ENCODE measurements around the gene RPL4. TPM values are rescaled to one million over a fixed set of nuclear protein-coding genes. Genes with fewer than 3 reads are reported as not detected.

Gene RPL4
- total RNA-seq, 1 experiment from 2014 or later = 3,988 TPM

GRCh38 chr15:66486887-66487286, 17.8 kb downstream of the RPL4 start:
- Histone ChIP-seq H2BK5ac (ENCODE audit: insufficient read length, low read length) (no peak overlapping the region), H3K18ac (ENCODE audit: insufficient read length, low read depth, low read length) (no peak overlapping the region), H2BK120ac (ENCODE audit: low read depth, low read length, poor library complexity, severe bottlenecking) (no peak overlapping the region), H2AK5ac (ENCODE audit: insufficient read length, low read length) (no peak overlapping the region), H3K27me3 (ENCODE audit: insufficient read depth, low read length) (no peaks in the 10 kb centered on the region), H3K4me1 (ENCODE audit: insufficient read depth, low read length) (no peaks in the 10 kb centered on the region), H2AFZ (ENCODE audit: low read length) (no peak overlapping the region), H3K14ac (ENCODE audit: insufficient read depth, low read length) (no peak overlapping the region), H2BK20ac (ENCODE audit: low read depth, low read length, poor library complexity, severe bottlenecking) (no peak overlapping the region), H4K8ac (replicated peaks; ENCODE audit: insufficient read length, low read depth, low read length) (no peak overlapping the region), H3K9ac (ENCODE audit: extremely low read depth, insufficient read length, low read length) (no peak overlapping the region), H3K23ac (ENCODE audit: insufficient read length, low read depth, low read length) (no peak overlapping the region), H4K20me1 (ENCODE audit: control insufficient read depth, insufficient read depth, insufficient read length) (no peaks in the 10 kb centered on the region), H3K27ac (ENCODE audit: insufficient read length, low read depth, low read length) (no peak overlapping the region), H3K4me2 (ENCODE audit: insufficient read depth, insufficient read length, low read length) (no peak overlapping the region), H2BK15ac (ENCODE audit: low read depth, low read length) (no peak overlapping the region), H3K23me2 (ENCODE audit: insufficient read length, low read depth, low read length, poor library complexity, severe bottlenecking) (no peaks in the 10 kb centered on the region), H4K91ac (ENCODE audit: insufficient read length, low read depth, low read length) (no peak overlapping the region), H3K79me1 (ENCODE audit: insufficient read depth, low read depth, low read length, poor library complexity, severe bottlenecking) (no peaks in the 10 kb centered on the region), H3K79me2 (ENCODE audit: insufficient read depth, low read length) (no peaks in the 10 kb centered on the region), H4K5ac (ENCODE audit: insufficient read length, low read depth, low read length) (no peak overlapping the region), H3K4ac (ENCODE audit: low read depth, low read length) (no peak overlapping the region), H2BK12ac (ENCODE audit: insufficient read length, low read depth, low read length) (no peak overlapping the region), H3T11ph (ENCODE audit: low read length) (no peak overlapping the region), H3K9me3 (ENCODE audit: control insufficient read depth, low read depth, low read length) (no peaks in the 10 kb centered on the region), H3K56ac (ENCODE audit: insufficient read length, low read depth, low read length) (no peak overlapping the region)
- H3K4me1 Mint-ChIP-seq = no peaks in the 10 kb centered on the region
- H3K9me3 Mint-ChIP-seq = no peaks in the 10 kb centered on the region
- peaks cover 30 to 79% (median 68%) of the 10 kb centered on the region in 3 experiments; a peak in 6 of 7 replicates for H3K36me3 Mint-ChIP-seq (ENCODE audit: insufficient read depth in 1 of 3, low read depth in 3 of 3)
- DNase-seq = no peak
- H3K4me3 Mint-ChIP-seq = no peak overlapping the region
- TF ChIP-seq CTCF (conservative IDR thresholded peaks at IDR 0.05) = no peak
- H3K27me3 Mint-ChIP-seq (ENCODE audit: low read depth) = no peaks in the 10 kb centered on the region
- H3K27ac Mint-ChIP-seq = no peak overlapping the region
- WGBS (ENCODE audit: extremely low coverage, insufficient read length, low lambda C conversion rate) = no CpG with 5 or more reads among the region's 3 CpGs

All from H9 (cell line).